ENCODE results near the gene ATP6V1E1. TPM values are rescaled to one million over a fixed set of nuclear protein-coding genes. Genes with fewer than 3 reads are reported as not detected.
A peak's percentile ranks its signal among the peaks of the same experiment; 100 is the strongest.
"Not testable (repeated sequence)": the region's sequence is repeated elsewhere in the genome, so short reads cannot be mapped to it uniquely, and the experiment has no call there.

ATP6V1E1 gene
- total RNA-seq, 1 donor: 177 TPM

GRCh38 chr22:17664414-17665055, 36.0 kb upstream of the ATP6V1E1 start:
- H3K4me3 ChIP-seq (ENCODE audit: low read depth, low read length): no peak overlapping the region
- TF ChIP-seq CTCF (IDR thresholded peaks at IDR 0.05; ENCODE audit: insufficient read depth, low read depth, low read length): no peak
- no peak for DNase-seq (ENCODE audit: low read depth)

GRCh38 chr22:17656870-17657395, 28.4 kb upstream of the ATP6V1E1 start:
- DNase-seq (ENCODE audit: low read depth): no peak
- no peak for TF ChIP-seq CTCF (IDR thresholded peaks at IDR 0.05; ENCODE audit: insufficient read depth, low read depth, low read length)
- H3K4me3 ChIP-seq (ENCODE audit: low read depth, low read length): no peak overlapping the region

- DNase-seq (ENCODE audit: low read depth): peak; percentile 53
Observed at GRCh38 chr22:17655289-17655688, 26.7 kb upstream of the ATP6V1E1 start.

GRCh38 chr22:17648569-17648968, 20.0 kb upstream of the ATP6V1E1 start:
- H3K4me3 ChIP-seq (ENCODE audit: low read depth, low read length): no peak overlapping the region
- no peak for DNase-seq (ENCODE audit: low read depth)
- TF ChIP-seq CTCF (IDR thresholded peaks at IDR 0.05; ENCODE audit: insufficient read depth, low read depth, low read length): no peak

More at GRCh38 chr22:17655289-17655688, 26.7 kb upstream of the ATP6V1E1 start:
- H3K4me3 ChIP-seq (ENCODE audit: low read depth, low read length): no peak overlapping the region
- no peak for TF ChIP-seq CTCF (IDR thresholded peaks at IDR 0.05; ENCODE audit: insufficient read depth, low read depth, low read length)

GRCh38 chr22:17647991-17648390, 19.4 kb upstream of the ATP6V1E1 start:
- TF ChIP-seq CTCF (IDR thresholded peaks at IDR 0.05; ENCODE audit: insufficient read depth, low read depth, low read length): no peak
- no peak overlapping the region for H3K4me3 ChIP-seq (ENCODE audit: low read depth, low read length)
- peak; percentile 5 for DNase-seq (ENCODE audit: low read depth)

- TF ChIP-seq CTCF (IDR thresholded peaks at IDR 0.05; ENCODE audit: insufficient read depth, low read depth, low read length): no peak
- no peak overlapping the region for H3K4me3 ChIP-seq (ENCODE audit: low read depth, low read length)
- no peak for DNase-seq (ENCODE audit: low read depth)
Observed at GRCh38 chr22:17647452-17647851, 18.9 kb upstream of the ATP6V1E1 start.

- not testable (repeated sequence) for H3K4me3 ChIP-seq (ENCODE audit: low read depth, low read length)
Observed at GRCh38 chr22:17642357-17642756, 13.8 kb upstream of the ATP6V1E1 start.

More at GRCh38 chr22:17642357-17642756, 13.8 kb upstream of the ATP6V1E1 start:
- DNase-seq (ENCODE audit: low read depth): not testable (repeated sequence)
